GM12878 (cell line): ENCODE measurements around the gene INTS6. TPM values are rescaled to one million over a fixed set of nuclear protein-coding genes. Genes with fewer than 3 reads are reported as not detected.

Experiments
- ATAC-seq: fragments of 200-7000 bp; cut with Tn5 transposase; 3 replicates; pipeline ENCODE4 v1.9.1; 2020; ENCODE audit warnings: mild to moderate bottlenecking, moderate library complexity
- BruUV-seq: library from RNA; stranded (reverse); fragments of 400-500 nt; replicated peaks from 2 replicates; lab custom pipeline; 2021; lab: Mats Ljungman, UMichigan
- CTCF ChIA-PET: fragments of 300-600 bp; sonication (Branson Sonifier 250); formaldehyde crosslinking; extraction: SDS; loops from one replicate; lab custom pipeline; 2021; ENCODE audit warnings: inconsistent platforms; lab: Yijun Ruan, JAX
- POLR2A ChIA-PET: fragments of 350-600 bp; formaldehyde crosslinking; extraction: SDS; loops from one replicate; lab custom pipeline; 2021; ENCODE audit warnings: inconsistent platforms; lab: Charles Lee
- RAD21 ChIA-PET: fragments of 300-600 bp; sonication (Branson Sonifier 250); formaldehyde crosslinking; loops from one replicate; lab custom pipeline; 2023; ENCODE audit warnings: antibody characterized with exemption; ENCODE audit not compliant: unreplicated experiment; lab: Charles Lee
- SMC1A ChIA-PET: fragments of 300-600 bp; sonication (Branson Sonifier 250); formaldehyde crosslinking; loops from one replicate; lab custom pipeline; 2023; ENCODE audit not compliant: unreplicated experiment, uncharacterized antibody; lab: Charles Lee
- DNase-seq: peaks from one replicate; pipeline ENCODE4 v3.0.0-alpha.2; 2011; ENCODE audit warnings: low read depth, low spot score
- FAIRE-seq: peaks from 3 replicates; lab custom pipeline; 2011; peaks lifted over from hg19 to GRCh38; lab: Jason Lieb, UNC
- H2AFZ ChIP-seq: 2 replicates; pipeline ENCODE4 v1.6.0; 2011; ENCODE audit warnings: low read depth, low read length, control low read depth; ENCODE audit not compliant: control insufficient read depth
- H3K27ac ChIP-seq: 2 replicates; pipeline ENCODE4 v1.5.1; 2011; ENCODE audit warnings: control low read depth; ENCODE audit not compliant: control insufficient read depth, insufficient read depth
- H3K27me3 ChIP-seq, 2 experiments: replicated peaks in 1 of 2; 2 replicates each; pipeline versions ENCODE4 v1.6.0 to v1.6.1; 2011; ENCODE audit warnings: low read length in 1 of 2; ENCODE audit not compliant: control insufficient read depth in 2 of 2, insufficient read depth in 2 of 2
- H3K36me3 ChIP-seq, 2 experiments: 2 replicates each; pipeline ENCODE4 v1.5.1; 2011; ENCODE audit warnings: low read length in 1 of 2; ENCODE audit not compliant: control insufficient read depth in 2 of 2, insufficient read depth in 2 of 2
- H3K4me1 ChIP-seq: 2 replicates; pipeline ENCODE4 v1.6.1; 2011; ENCODE audit warnings: mild to moderate bottlenecking, low read length, moderate library complexity, mixed read lengths; ENCODE audit not compliant: control insufficient read depth, insufficient read depth
- H3K4me2 ChIP-seq: 2 replicates; pipeline ENCODE4 v1.6.0; 2011; ENCODE audit warnings: control low read depth; ENCODE audit not compliant: control insufficient read depth, insufficient read depth
- H3K4me3 ChIP-seq: fragments of 200-600 bp; sonication (generic); 2 replicates; pipeline ENCODE4 v1.5.1; 2016
- H3K79me2 ChIP-seq: 2 replicates; pipeline ENCODE4 v1.6.0; 2011; ENCODE audit warnings: low read length; ENCODE audit not compliant: control insufficient read depth, insufficient read depth
- H3K9ac ChIP-seq: 2 replicates; pipeline ENCODE4 v1.8.0; 2011; ENCODE audit warnings: low read length, control low read depth, mixed read lengths; ENCODE audit not compliant: control insufficient read depth, insufficient read depth
- H3K9me3 ChIP-seq: replicated peaks from 3 replicates; pipeline ENCODE4 v1.5.1; 2011; ENCODE audit warnings: mild to moderate bottlenecking, low read length; ENCODE audit not compliant: control insufficient read depth, insufficient read depth
- H4K20me1 ChIP-seq: 2 replicates; pipeline ENCODE4 v1.6.0; 2011; ENCODE audit not compliant: control insufficient read depth, insufficient read depth
- EP300 ChIP-seq, 2 experiments: fragments of 150-350 bp in 1 of 2; IDR thresholded peaks; 2 replicates each; pipeline ENCODE4 v1.6.1; 2011 to 2012; ENCODE audit warnings: low read depth in 2 of 2, low read length in 2 of 2, borderline replicate concordance in 1 of 2, improper control_type of control experiment in 1 of 2, inconsistent platforms in 1 of 2; ENCODE audit not compliant: control insufficient read depth in 1 of 2
- EZH2 ChIP-seq: IDR thresholded peaks from 2 replicates; pipeline ENCODE4 v1.6.1; 2012; ENCODE audit warnings: low read depth, mild to moderate bottlenecking, control low read depth, inconsistent platforms, low read length, borderline replicate concordance; ENCODE audit not compliant: control insufficient read depth
- FOXM1 ChIP-seq: IDR thresholded peaks from 2 replicates; pipeline ENCODE4 v1.6.1; 2012; ENCODE audit warnings: low read depth, mild to moderate bottlenecking, inconsistent platforms, low read length, moderate library complexity
- RAD21 ChIP-seq: IDR thresholded peaks from 2 replicates; pipeline ENCODE4 v1.6.1; 2011; ENCODE audit warnings: mild to moderate bottlenecking, low read depth, low read length, moderate library complexity; ENCODE audit not compliant: insufficient read depth
- TCF7 ChIP-seq: IDR thresholded peaks from 2 replicates; pipeline ENCODE4 v1.6.1; 2014; ENCODE audit warnings: antibody characterized with exemption, borderline replicate concordance
- ZNF384 ChIP-seq: IDR thresholded peaks from 2 replicates; pipeline ENCODE4 v1.6.1; 2012; ENCODE audit warnings: low read depth, mild to moderate bottlenecking, low read length, improper control_type of control experiment, borderline replicate concordance
- WGBS: methylation state at CpG from one replicate; pipeline ENCODE4 v1.1.6; 2016; ENCODE audit warnings: low lambda C conversion rate; ENCODE audit not compliant: insufficient replicate concordance, insufficient coverage; ENCODE audit errors: missing lambda C conversion rate; 5-methylcytosine and 5-hydroxymethylcytosine counted together
- in situ Hi-C: fragments of 300-500 bp; cut with MboI; formaldehyde crosslinking; loops from 9 replicates; pipeline ENCODE4 v1.14.3; 2018; ENCODE audit warnings: mixed read lengths
- intact Hi-C: fragments of 100-400 bp; cut with micrococcal nuclease; formaldehyde crosslinking; loops from one replicate; pipeline ENCODE4 v1.14.2; 2022; ENCODE audit not compliant: unreplicated experiment
- polyA plus RNA-seq, 11 experiments: library from polyadenylated mRNA; depleted of rRNA in 4 of 11; unstranded in 6 of 11; stranded (reverse) in 5 of 11; fragments of >200 nt; fragmentation: Nextera tagmentation in 4 of 11; fragmentation: Illumina TruSeq in 1 of 11; extraction: Ambion mirVana in 4 of 11; extraction: Trizol in 1 of 11; gene quantifications; 1 replicate in 1 of 11; 2 replicates in 10 of 11; pipeline versions ENCODE4 v1.2.1 to v1.2.3, GENCODE V29; 2011 to 2016; ENCODE audit warnings: inconsistent platforms in 2 of 11, missing spikeins in 2 of 11, low read depth in 1 of 11
- total RNA-seq, 4 experiments: library from RNA; depleted of rRNA in 3 of 4; stranded (reverse); fragments of >200 nt in 3 of 4; fragmentation: Illumina TruSeq in 1 of 4; extraction: Trizol in 1 of 4; gene quantifications; 2 replicates each; pipeline versions ENCODE4 v1.2.1 to v1.2.3, GENCODE V29; 2013 to 2021
- TF ChIP-seq, protein P1 (sequence below): fragments of 150-350 bp; IDR thresholded peaks from 2 replicates; pipeline ENCODE4 v1.6.1; 2014; ENCODE audit warnings: mild to moderate bottlenecking, low read depth, low read length
- TF ChIP-seq, protein P2 (sequence below): fragments of 150-350 bp; IDR thresholded peaks from 2 replicates; pipeline ENCODE4 v1.6.1; 2016; ENCODE audit warnings: low read depth, low read length

INTS6 gene
- total and polyA plus RNA-seq, 10 of the 15 experiments (the other 5 are each of a cell fraction or from before 2014, with no cell fraction given), result 7.2 to 57.7 (median 30.9) TPM

DNA sequence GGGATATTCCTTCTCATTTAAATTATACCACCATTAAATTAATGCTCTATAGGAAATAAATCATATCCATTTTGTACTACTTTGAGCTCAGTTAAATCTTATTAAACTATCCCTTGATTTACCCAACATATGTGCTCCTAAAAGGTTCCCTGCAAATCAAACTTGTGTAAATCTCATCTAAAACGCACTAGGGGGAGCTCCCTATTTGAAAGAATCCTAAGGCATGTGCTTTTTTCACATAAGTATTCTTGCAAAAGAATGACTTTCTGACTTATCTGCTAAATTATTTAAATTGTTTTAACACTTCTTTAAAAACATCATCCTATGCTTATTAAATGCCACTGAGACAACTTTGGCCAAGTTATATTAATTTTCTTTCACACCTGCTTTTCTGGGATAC is 7.9 kb downstream of the INTS6 start:
- H3K79me2 ChIP-seq, result peaks cover 7% of the 10 kb centered on the region
- BruUV-seq, result no TSS peak
- H3K36me3 ChIP-seq, result peaks cover 0 to 2% of the 10 kb centered on the region in 2 experiments; a peak in 1 of 4 replicates
- no peaks in the 10 kb centered on the region for H3K4me1 ChIP-seq
- SMC1A ChIA-PET, result interaction anchor here (0.5 to 5.1 kb wide), 6 partner anchors 25 to 356 kb away, joined by 3 to 55 read pairs (median 4); no protein-coding TSS in a partner anchor
- POLR2A ChIA-PET, result interaction anchor here (0.7 to 2.3 kb wide), 3 partner anchors 8 to 236 kb away, joined by 5 to 9 read pairs (median 6); partner anchors contain the start of gene INTS6
- H3K27me3 ChIP-seq, result no peaks in the 10 kb centered on the region
- no peak overlapping the region for H3K4me2 ChIP-seq
- in situ Hi-C loops, result loop anchor here (5.0 kb wide), 1 partner anchor 352 kb away; no protein-coding TSS in a partner anchor
- no peak overlapping the region for H3K4me3 ChIP-seq
- FAIRE-seq (no peak), DNase-seq (no peak)
- H2AFZ ChIP-seq, result no peak overlapping the region
- no peaks in the 10 kb centered on the region for H3K9me3 ChIP-seq
- no peaks in the 10 kb centered on the region for H4K20me1 ChIP-seq
- 48% methylated on average over 1 of the region's 1 CpG for WGBS
- no peak for TF ChIP-seq EZH2
- peak; percentile 51; the same call in 1 of the 2 replicates for TF ChIP-seq RAD21
- TF ChIP-seq, all 136 proteins: peak for 1
- ChIA-PET RAD21 (interaction anchor here (0.7 to 2.8 kb wide), 10 partner anchors 8 to 353 kb away, joined by 3 to 25 read pairs (median 4); partner anchors contain the start of gene INTS6), CTCF (interaction anchor here (0.7 to 2.5 kb wide), 9 partner anchors 9 to 355 kb away, joined by 3 to 35 read pairs (median 4); no protein-coding TSS in a partner anchor)
- Histone ChIP-seq H3K9ac (no peak overlapping the region), H3K27ac (no peak overlapping the region)
- no peak for ATAC-seq
- intact Hi-C loops, result no loop called here

DNA sequence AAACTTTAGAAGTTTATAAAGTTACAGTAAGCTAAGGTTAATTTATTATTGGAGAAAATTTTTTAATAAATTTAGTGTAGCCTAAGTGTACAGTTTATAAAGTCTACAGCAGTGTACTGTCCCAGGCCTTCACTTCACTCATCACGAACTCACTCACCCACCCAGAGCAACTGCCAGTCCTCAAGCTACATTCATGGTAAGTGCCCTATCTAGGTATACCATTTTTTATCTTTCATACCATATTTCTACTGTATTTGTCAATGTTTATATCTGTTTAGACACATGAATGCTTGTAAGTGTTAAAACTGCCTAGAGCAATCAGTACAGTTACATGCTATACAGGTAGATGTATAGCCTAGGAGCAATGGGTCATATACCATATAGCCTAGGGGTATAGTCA is 12.5 kb downstream of the INTS6 start:
- Histone ChIP-seq H4K20me1 (no peaks in the 10 kb centered on the region), H3K9ac (no peak overlapping the region), H3K4me3 (no peak overlapping the region), H3K79me2 (no peaks in the 10 kb centered on the region), H3K27ac (no peak overlapping the region), H3K9me3 (no peaks in the 10 kb centered on the region), H3K4me1 (no peaks in the 10 kb centered on the region), H2AFZ (no peak overlapping the region), H3K36me3 (peaks cover 0 to 3% of the 10 kb centered on the region in 2 experiments; a peak in 1 of 4 replicates), H3K4me2 (no peak overlapping the region), H3K27me3 (no peaks in the 10 kb centered on the region)
- WGBS, result 100% methylated on average over 1 of the region's 1 CpG
- BruUV-seq, result no TSS peak
- RAD21 ChIA-PET, result interaction anchor here (0.8 to 2.3 kb wide), 5 partner anchors 9 to 357 kb away, joined by 3 to 9 read pairs (median 3); no protein-coding TSS in a partner anchor
- DNase-seq (no peak), FAIRE-seq (no peak), ATAC-seq (peak; percentile 35; the same call in 2 of the 3 replicates)
- in situ Hi-C loops (loop anchor here (5.0 kb wide), 1 partner anchor 357 kb away; no protein-coding TSS in a partner anchor), intact Hi-C loops (no loop called here)
- POLR2A ChIA-PET, result interaction anchor here (0.7 to 2.0 kb wide), 2 partner anchors 13 to 1212 kb away, joined by 3 to 9 read pairs; partner anchors contain the start of genes INTS6 and SUGT1
- SMC1A ChIA-PET, result interaction anchor here (1.1 to 2.4 kb wide), 7 partner anchors 9 to 145 kb away, joined by 3 to 6 read pairs (median 3); partner anchors contain the start of gene INTS6
- CTCF ChIA-PET, result interaction anchor here (0.7 to 3.6 kb wide), 8 partner anchors 9 to 356 kb away, joined by 3 to 27 read pairs (median 3); no protein-coding TSS in a partner anchor
- TF ChIP-seq ZNF384 (no peak), EP300 (IDR thresholded peaks at IDR 0.05; ENCODE audit: borderline replicate concordance in 1 of 2, control insufficient read depth in 1 of 2, low read depth in 2 of 2, low read length in 2 of 2) (no peak), TCF7 (no peak), FOXM1 (no peak)
- TF ChIP-seq, protein P1, sequence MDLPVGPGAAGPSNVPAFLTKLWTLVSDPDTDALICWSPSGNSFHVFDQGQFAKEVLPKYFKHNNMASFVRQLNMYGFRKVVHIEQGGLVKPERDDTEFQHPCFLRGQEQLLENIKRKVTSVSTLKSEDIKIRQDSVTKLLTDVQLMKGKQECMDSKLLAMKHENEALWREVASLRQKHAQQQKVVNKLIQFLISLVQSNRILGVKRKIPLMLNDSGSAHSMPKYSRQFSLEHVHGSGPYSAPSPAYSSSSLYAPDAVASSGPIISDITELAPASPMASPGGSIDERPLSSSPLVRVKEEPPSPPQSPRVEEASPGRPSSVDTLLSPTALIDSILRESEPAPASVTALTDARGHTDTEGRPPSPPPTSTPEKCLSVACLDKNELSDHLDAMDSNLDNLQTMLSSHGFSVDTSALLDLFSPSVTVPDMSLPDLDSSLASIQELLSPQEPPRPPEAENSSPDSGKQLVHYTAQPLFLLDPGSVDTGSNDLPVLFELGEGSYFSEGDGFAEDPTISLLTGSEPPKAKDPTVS, result no peak
- TF ChIP-seq, protein P2, sequence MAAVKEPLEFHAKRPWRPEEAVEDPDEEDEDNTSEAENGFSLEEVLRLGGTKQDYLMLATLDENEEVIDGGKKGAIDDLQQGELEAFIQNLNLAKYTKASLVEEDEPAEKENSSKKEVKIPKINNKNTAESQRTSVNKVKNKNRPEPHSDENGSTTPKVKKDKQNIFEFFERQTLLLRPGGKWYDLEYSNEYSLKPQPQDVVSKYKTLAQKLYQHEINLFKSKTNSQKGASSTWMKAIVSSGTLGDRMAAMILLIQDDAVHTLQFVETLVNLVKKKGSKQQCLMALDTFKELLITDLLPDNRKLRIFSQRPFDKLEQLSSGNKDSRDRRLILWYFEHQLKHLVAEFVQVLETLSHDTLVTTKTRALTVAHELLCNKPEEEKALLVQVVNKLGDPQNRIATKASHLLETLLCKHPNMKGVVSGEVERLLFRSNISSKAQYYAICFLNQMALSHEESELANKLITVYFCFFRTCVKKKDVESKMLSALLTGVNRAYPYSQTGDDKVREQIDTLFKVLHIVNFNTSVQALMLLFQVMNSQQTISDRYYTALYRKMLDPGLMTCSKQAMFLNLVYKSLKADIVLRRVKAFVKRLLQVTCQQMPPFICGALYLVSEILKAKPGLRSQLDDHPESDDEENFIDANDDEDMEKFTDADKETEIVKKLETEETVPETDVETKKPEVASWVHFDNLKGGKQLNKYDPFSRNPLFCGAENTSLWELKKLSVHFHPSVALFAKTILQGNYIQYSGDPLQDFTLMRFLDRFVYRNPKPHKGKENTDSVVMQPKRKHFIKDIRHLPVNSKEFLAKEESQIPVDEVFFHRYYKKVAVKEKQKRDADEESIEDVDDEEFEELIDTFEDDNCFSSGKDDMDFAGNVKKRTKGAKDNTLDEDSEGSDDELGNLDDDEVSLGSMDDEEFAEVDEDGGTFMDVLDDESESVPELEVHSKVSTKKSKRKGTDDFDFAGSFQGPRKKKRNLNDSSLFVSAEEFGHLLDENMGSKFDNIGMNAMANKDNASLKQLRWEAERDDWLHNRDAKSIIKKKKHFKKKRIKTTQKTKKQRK, result no peak
